ENCODE data around the gene ASIC4. TPM values are rescaled to one million over a fixed set of nuclear protein-coding genes. Genes with fewer than 3 reads are reported as not detected.

Gene ASIC4
- total RNA-seq, 3 donors from 2014 or later (not counting 1 experiment from before 2014, with no cell fraction given), result 0.12 to 0.20 TPM; not detected in 1

DNA sequence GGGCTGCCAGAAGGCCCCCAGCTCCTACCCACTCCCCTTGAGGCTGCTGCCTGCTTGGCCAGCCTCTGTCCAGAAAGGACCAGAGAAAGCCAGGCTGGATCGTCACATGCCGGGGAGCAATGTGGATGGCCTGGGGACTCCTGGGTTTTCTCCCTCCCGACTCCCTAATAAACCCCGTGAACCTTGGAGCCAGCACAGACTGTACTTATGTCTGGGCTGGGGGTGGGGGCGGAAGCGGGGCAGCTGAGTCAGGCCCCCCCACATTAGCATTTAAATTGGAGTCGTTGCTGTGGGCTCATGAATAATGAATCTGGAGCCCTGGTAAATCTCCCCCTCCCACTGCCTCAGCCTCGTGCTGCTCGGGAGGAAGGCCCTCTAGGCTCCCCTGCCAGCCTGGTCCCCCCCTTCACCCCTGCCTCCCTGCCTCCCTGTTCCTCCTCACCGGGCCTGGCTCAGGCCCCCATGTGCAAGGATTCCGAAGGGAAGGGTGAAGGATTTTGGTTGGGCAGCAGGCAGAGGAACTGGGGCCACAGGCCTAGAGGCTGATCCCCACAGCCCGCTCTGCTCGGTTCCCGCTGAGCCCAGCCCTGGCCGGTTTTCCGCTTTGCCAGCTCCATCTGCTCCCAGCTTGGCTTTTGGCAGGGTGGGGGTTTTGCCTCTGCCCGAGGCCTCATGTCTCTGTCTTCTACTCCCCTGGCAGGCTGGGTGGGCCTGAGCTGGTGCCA is 7.3 kb upstream of the ASIC4 start:
- 96% methylated on average over 17 of the region's 17 CpGs for WGBS (ENCODE audit: insufficient coverage)
- Histone ChIP-seq H3K27me3 (ENCODE audit: control insufficient read depth, insufficient read depth, low read length) (peaks cover 21% of the 10 kb centered on the region), H3K27ac (ENCODE audit: low read length) (no peak overlapping the region), H3K9me3 (ENCODE audit: control insufficient read depth, insufficient read depth, low read length) (no peaks in the 10 kb centered on the region), H3K4me3 (ENCODE audit: low read length) (no peak overlapping the region), H3K4me1 (ENCODE audit: control insufficient read depth, insufficient read depth, low read length) (peaks cover 12% of the 10 kb centered on the region), H3K36me3 (ENCODE audit: control insufficient read depth, insufficient read depth, low read length) (peaks cover 33% of the 10 kb centered on the region)
- intact Hi-C loops (cut with micrococcal nuclease), result no loop called here
- Mint-ChIP-seq H3K4me3 (no peak overlapping the region), H3K27me3 (ENCODE audit: low read depth in 2 of 2) (peaks cover 2 to 25% of the 10 kb centered on the region in 2 donors), H3K36me3 (peaks cover 7% of the 10 kb centered on the region), H3K9me3 (no peaks in the 10 kb centered on the region), H3K27ac (no peak overlapping the region), H3K4me1 (peaks cover 0 to 19% of the 10 kb centered on the region in 2 donors)
- TF ChIP-seq, protein P1, sequence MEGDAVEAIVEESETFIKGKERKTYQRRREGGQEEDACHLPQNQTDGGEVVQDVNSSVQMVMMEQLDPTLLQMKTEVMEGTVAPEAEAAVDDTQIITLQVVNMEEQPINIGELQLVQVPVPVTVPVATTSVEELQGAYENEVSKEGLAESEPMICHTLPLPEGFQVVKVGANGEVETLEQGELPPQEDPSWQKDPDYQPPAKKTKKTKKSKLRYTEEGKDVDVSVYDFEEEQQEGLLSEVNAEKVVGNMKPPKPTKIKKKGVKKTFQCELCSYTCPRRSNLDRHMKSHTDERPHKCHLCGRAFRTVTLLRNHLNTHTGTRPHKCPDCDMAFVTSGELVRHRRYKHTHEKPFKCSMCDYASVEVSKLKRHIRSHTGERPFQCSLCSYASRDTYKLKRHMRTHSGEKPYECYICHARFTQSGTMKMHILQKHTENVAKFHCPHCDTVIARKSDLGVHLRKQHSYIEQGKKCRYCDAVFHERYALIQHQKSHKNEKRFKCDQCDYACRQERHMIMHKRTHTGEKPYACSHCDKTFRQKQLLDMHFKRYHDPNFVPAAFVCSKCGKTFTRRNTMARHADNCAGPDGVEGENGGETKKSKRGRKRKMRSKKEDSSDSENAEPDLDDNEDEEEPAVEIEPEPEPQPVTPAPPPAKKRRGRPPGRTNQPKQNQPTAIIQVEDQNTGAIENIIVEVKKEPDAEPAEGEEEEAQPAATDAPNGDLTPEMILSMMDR (IDR thresholded peaks at IDR 0.05), result no peak
- no peak for DNase-seq
- no peak for ATAC-seq

DNA sequence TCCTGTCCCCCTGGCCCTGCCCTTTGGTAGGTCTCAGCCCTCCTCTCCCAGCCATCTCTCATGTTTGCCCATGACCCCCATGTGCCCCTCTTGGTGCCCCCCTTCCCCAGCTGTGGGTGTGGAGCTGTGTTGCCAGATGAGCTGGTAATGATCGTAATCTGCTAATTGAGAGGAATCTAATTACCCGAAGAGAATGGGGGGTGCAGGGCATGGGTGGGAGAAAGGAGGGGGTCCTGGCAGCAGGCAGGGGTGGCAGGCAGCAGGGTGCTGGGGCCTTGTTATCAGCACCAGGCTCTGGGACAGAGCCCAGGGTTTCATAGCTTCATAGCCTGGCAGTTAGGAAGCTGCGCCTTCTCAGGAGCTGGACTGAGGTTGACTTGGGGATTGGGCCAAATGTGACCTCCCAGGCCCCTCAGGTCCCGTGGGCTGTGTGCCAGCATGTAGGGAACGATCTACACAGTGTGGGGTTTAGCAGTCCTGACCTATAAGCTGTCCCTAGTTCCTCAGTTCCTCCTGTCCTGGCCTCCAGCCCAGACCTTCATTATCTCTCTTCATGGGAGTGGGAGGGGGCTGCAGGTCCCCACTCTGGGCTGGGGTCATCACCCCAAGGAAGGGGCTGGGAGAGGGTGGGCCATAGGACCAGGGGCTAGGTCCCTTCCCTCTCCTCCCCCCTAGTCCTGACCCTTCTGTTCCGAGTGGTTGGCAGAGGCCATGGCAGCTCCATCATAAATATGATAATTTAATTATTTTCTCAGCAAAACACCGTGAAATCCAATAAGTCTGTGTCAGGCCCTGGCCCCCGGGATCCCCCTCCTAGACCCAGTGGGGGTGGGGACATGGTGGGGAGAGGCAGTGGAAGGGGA is 6.5 kb upstream of the ASIC4 start:
- Histone ChIP-seq H3K27ac (ENCODE audit: low read length) (no peak overlapping the region), H3K9me3 (ENCODE audit: control insufficient read depth, insufficient read depth, low read length) (no peaks in the 10 kb centered on the region), H3K36me3 (ENCODE audit: control insufficient read depth, insufficient read depth, low read length) (peaks cover 33% of the 10 kb centered on the region), H3K4me3 (ENCODE audit: low read length) (no peak overlapping the region), H3K27me3 (ENCODE audit: control insufficient read depth, insufficient read depth, low read length) (peaks cover 28% of the 10 kb centered on the region), H3K4me1 (ENCODE audit: control insufficient read depth, insufficient read depth, low read length) (peaks cover 12% of the 10 kb centered on the region)
- WGBS (ENCODE audit: insufficient coverage), result 78% methylated on average over 7 of the region's 8 CpGs
- H3K27ac Mint-ChIP-seq, result no peak overlapping the region
- no peaks in the 10 kb centered on the region for H3K9me3 Mint-ChIP-seq
- H3K36me3 Mint-ChIP-seq, result peaks cover 7% of the 10 kb centered on the region
- peaks cover 9 to 30% of the 10 kb centered on the region in 2 donors for H3K27me3 Mint-ChIP-seq (ENCODE audit: low read depth in 2 of 2)
- TF ChIP-seq, protein P1 (IDR thresholded peaks at IDR 0.05), result no peak
- intact Hi-C loops (cut with micrococcal nuclease), result no loop called here
- DNase-seq (no peak), ATAC-seq (no peak)
- H3K4me1 Mint-ChIP-seq, result peaks cover 0 to 18% of the 10 kb centered on the region in 2 donors
- H3K4me3 Mint-ChIP-seq, result no peak overlapping the region

DNA sequence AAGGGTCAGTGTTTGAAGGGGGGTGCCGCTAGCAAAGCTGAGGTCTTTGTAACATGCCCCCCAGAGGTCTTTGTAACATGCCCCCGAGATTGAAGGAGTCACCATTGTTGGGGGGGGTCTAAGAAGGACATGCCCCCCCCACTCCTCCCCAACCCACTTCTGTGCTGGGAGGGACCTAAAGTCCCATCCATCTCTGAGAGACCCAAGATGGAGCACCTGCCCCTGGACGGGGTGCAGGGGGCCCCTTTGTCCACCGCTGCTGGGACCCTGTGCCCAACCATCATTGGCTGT is 5.9 kb upstream of the ASIC4 start:
- Mint-ChIP-seq H3K36me3 (peaks cover 7% of the 10 kb centered on the region), H3K9me3 (no peaks in the 10 kb centered on the region), H3K4me3 (no peak overlapping the region), H3K27ac (no peak overlapping the region), H3K4me1 (peaks cover 0 to 19% of the 10 kb centered on the region in 2 donors), H3K27me3 (ENCODE audit: low read depth in 2 of 2) (peaks cover 13 to 35% of the 10 kb centered on the region in 2 donors)
- ATAC-seq, result no peak
- intact Hi-C loops (cut with micrococcal nuclease), result no loop called here
- no peaks in the 10 kb centered on the region for H3K9me3 ChIP-seq (ENCODE audit: control insufficient read depth, insufficient read depth, low read length)
- H3K4me3 ChIP-seq (ENCODE audit: low read length), result no peak overlapping the region
- WGBS (ENCODE audit: insufficient coverage), result 78% methylated on average over 4 of the region's 4 CpGs
- no peak overlapping the region for H3K27ac ChIP-seq (ENCODE audit: low read length)
- H3K4me1 ChIP-seq (ENCODE audit: control insufficient read depth, insufficient read depth, low read length), result peaks cover 12% of the 10 kb centered on the region
- H3K27me3 ChIP-seq (ENCODE audit: control insufficient read depth, insufficient read depth, low read length), result peaks cover 33% of the 10 kb centered on the region
- peaks cover 33% of the 10 kb centered on the region for H3K36me3 ChIP-seq (ENCODE audit: control insufficient read depth, insufficient read depth, low read length)
- DNase-seq, result no peak
- TF ChIP-seq, protein P1 (IDR thresholded peaks at IDR 0.05), result no peak
